ENCODE results near the gene NUP133. TPM values are rescaled to one million over a fixed set of nuclear protein-coding genes. Genes with fewer than 3 reads are reported as not detected.

Gene NUP133
- total and polyA plus RNA-seq, 2 of the 4 experiments (the other 2 are of a cell fraction), result 13.4 to 30.5 TPM

DNA sequence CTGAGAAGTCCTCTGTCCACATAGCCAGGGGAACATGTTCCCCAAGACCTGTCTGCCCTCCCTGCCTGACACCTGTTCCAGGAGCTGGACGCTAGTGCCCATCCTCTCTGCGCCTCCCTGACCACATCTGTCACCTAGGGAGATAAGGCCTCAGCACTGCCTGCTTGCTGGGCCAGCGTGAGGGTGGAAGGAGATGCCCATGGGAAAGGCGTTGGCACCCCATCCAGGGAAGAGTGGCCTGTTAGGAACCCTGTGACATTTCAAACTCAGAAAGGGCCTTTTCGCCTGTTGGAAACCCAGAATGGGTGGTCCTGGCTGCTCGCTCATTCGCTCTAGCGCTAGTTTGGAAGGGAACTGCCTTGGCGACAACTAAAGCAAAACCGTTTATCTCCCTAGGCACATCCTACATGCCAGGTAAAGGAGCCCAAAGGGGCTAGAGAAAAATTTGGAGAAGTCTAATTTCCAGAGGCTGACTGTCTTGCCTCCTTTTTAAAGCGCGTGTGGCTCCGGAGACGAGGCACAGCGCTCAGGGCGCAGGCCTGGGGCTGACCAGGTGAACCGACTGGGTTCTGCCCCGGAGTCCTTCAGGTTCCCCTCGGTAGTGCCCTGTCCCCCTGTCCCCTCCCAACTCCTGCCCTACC is 74.7 kb downstream of the NUP133 start:
- Histone ChIP-seq H3K4me3 (ENCODE audit: insufficient read depth, low read depth, low read length) (no peak overlapping the region), H4K20me1 (ENCODE audit: insufficient read depth, low read length) (no peaks in the 10 kb centered on the region; the same call in 1 of the 2 replicates), H3K14ac (replicated peaks; ENCODE audit: low read depth, low read length) (no peak overlapping the region), H4K8ac (ENCODE audit: low read depth in 2 of 2, low read length in 2 of 2) (no peak overlapping the region), H3K9me1 (ENCODE audit: insufficient read depth, low read length) (no peaks in the 10 kb centered on the region), H3K23ac (ENCODE audit: low read depth, low read length) (no peak overlapping the region; the same call in 1 of the 2 replicates), H2AK5ac (ENCODE audit: low read depth, low read length) (no peak overlapping the region), H2AK9ac (replicated peaks; ENCODE audit: low read depth, low read length, poor library complexity) (no peak overlapping the region), H4K5ac (ENCODE audit: low read depth, low read length) (no peak overlapping the region), H3K27ac (ENCODE audit: insufficient read depth, low read length) (no peak overlapping the region), H3K4ac (ENCODE audit: low read depth, low read length) (no peak overlapping the region), H3K36me3 (ENCODE audit: control insufficient read depth, insufficient read depth, low read length) (no peaks in the 10 kb centered on the region; the same call in 1 of the 2 replicates), H3K27me3 (ENCODE audit: control insufficient read depth, insufficient read depth, low read length) (peaks cover 50% of the 10 kb centered on the region), H3K18ac (ENCODE audit: low read depth, low read length) (no peak overlapping the region), H2AFZ (replicated peaks; ENCODE audit: low read length, poor library complexity) (peak overlapping the region; percentile 23), H2BK120ac (ENCODE audit: low read depth, low read length) (no peak overlapping the region), H3K9me3 (ENCODE audit: control insufficient read depth, insufficient read depth, low read length) (peaks cover 8% of the 10 kb centered on the region), H3K4me1 (ENCODE audit: control insufficient read depth, insufficient read depth, low read length) (no peaks in the 10 kb centered on the region; the same call in 1 of the 2 replicates), H2BK15ac (ENCODE audit: low read depth, low read length) (no peak overlapping the region), H3K79me1 (ENCODE audit: low read depth in 1 of 2, low read length in 2 of 2) (no peaks in the 10 kb centered on the region), H2BK20ac (ENCODE audit: low read depth, low read length) (no peak overlapping the region), H3K56ac (ENCODE audit: extremely low read depth, insufficient read depth, low read length) (no peak overlapping the region), H2BK5ac (ENCODE audit: low read depth, low read length, poor library complexity, severe bottlenecking) (no peak overlapping the region), H3K9ac (ENCODE audit: low read depth, low read length) (no peak overlapping the region), H3K4me2 (ENCODE audit: low read depth, low read length) (no peak overlapping the region), H4K91ac (ENCODE audit: insufficient read depth, low read depth, low read length) (no peak overlapping the region)
- DNase-seq (no peak), ATAC-seq (ENCODE audit: low read depth) (no peak)
- intact Hi-C loops (cut with micrococcal nuclease) (no loop called here), dilution Hi-C loops (cut with HindIII; ENCODE audit: low sequenced_read_pairs, unreplicated experiment) (no loop called here), in situ Hi-C loops (cut with MboI; ENCODE audit: low sequenced_read_pairs) (no loop called here)
- CTCF ChIA-PET, result no interaction called here
- no TSS peak for BruUV-seq (replicated peaks)
- POLR2A ChIA-PET (ENCODE audit: unreplicated experiment), result no interaction called here
- TF ChIP-seq SMC3 (IDR thresholded peaks at IDR 0.05; ENCODE audit: low read depth, low read length) (no peak), POLR2A (IDR thresholded peaks at IDR 0.05; ENCODE audit: low read depth, low read length) (no peak), RFX5 (IDR thresholded peaks at IDR 0.05; ENCODE audit: low read depth, low read length) (no peak), BHLHE40 (IDR thresholded peaks at IDR 0.05; ENCODE audit: low read depth, low read length) (no peak), MXI1 (IDR thresholded peaks at IDR 0.05; ENCODE audit: borderline replicate concordance, low read depth, low read length) (no peak), RAD21 (IDR thresholded peaks at IDR 0.05; ENCODE audit: low read length) (no peak), USF2 (IDR thresholded peaks at IDR 0.05; ENCODE audit: low read depth, low read length) (no peak), NFE2L2 (IDR thresholded peaks at IDR 0.05; ENCODE audit: low read depth, low read length) (no peak), CHD1 (IDR thresholded peaks at IDR 0.05; ENCODE audit: low read depth, low read length) (no peak), MAFK (IDR thresholded peaks at IDR 0.05; ENCODE audit: low read depth, low read length) (no peak), FOS (IDR thresholded peaks at IDR 0.05; ENCODE audit: low read depth, low read length) (no peak), ELK1 (IDR thresholded peaks at IDR 0.05; ENCODE audit: borderline replicate concordance, low read depth, low read length) (no peak), MAZ (IDR thresholded peaks at IDR 0.05; ENCODE audit: borderline replicate concordance, low read depth, low read length) (no peak), CEBPB (IDR thresholded peaks at IDR 0.05; ENCODE audit: low read depth, low read length) (no peak), RCOR1 (IDR thresholded peaks at IDR 0.05; ENCODE audit: insufficient replicate concordance, low read length) (no peak)
- TF ChIP-seq, protein P1, sequence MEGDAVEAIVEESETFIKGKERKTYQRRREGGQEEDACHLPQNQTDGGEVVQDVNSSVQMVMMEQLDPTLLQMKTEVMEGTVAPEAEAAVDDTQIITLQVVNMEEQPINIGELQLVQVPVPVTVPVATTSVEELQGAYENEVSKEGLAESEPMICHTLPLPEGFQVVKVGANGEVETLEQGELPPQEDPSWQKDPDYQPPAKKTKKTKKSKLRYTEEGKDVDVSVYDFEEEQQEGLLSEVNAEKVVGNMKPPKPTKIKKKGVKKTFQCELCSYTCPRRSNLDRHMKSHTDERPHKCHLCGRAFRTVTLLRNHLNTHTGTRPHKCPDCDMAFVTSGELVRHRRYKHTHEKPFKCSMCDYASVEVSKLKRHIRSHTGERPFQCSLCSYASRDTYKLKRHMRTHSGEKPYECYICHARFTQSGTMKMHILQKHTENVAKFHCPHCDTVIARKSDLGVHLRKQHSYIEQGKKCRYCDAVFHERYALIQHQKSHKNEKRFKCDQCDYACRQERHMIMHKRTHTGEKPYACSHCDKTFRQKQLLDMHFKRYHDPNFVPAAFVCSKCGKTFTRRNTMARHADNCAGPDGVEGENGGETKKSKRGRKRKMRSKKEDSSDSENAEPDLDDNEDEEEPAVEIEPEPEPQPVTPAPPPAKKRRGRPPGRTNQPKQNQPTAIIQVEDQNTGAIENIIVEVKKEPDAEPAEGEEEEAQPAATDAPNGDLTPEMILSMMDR (conservative IDR thresholded peaks at IDR 0.05; ENCODE audit: low read depth, low read length), result no peak
- WGBS, 2 experiments (ENCODE audit: extremely low coverage in 2 of 2, insufficient read length in 1 of 2), result 11% methylated on average over 9 of the region's 19 CpGs; no CpG with 5 or more reads in 1 of the 2 experiments
